GM12875 (cell line): ENCODE measurements around the gene PCGF3.

Source experiments
- H3K4me3 ChIP-seq: one replicate; pipeline ENCODE4 v1.5.1; 2011; ENCODE audit warnings: low read depth, low read length, control low read depth
- CTCF ChIP-seq: IDR thresholded peaks from 2 replicates; pipeline ENCODE4 v1.5.1; 2011; ENCODE audit warnings: low read depth, mild to moderate bottlenecking, control low read depth, inconsistent platforms, low read length, moderate library complexity, borderline replicate concordance; ENCODE audit not compliant: insufficient read depth

The PCGF3 gene

GRCh38 chr4:786074-786741 is 80.6 kb downstream of the PCGF3 start:
- H3K4me3 ChIP-seq = no peak overlapping the region
- no peak for TF ChIP-seq CTCF

- H3K4me3 ChIP-seq = no peak overlapping the region
- TF ChIP-seq CTCF = no peak
Measured at GRCh38 chr4:786861-787300, 81.2 kb downstream of the PCGF3 start.

- H3K4me3 ChIP-seq = no peak overlapping the region
- no peak for TF ChIP-seq CTCF
Measured at GRCh38 chr4:787561-787981, 81.9 kb downstream of the PCGF3 start.

DNA sequence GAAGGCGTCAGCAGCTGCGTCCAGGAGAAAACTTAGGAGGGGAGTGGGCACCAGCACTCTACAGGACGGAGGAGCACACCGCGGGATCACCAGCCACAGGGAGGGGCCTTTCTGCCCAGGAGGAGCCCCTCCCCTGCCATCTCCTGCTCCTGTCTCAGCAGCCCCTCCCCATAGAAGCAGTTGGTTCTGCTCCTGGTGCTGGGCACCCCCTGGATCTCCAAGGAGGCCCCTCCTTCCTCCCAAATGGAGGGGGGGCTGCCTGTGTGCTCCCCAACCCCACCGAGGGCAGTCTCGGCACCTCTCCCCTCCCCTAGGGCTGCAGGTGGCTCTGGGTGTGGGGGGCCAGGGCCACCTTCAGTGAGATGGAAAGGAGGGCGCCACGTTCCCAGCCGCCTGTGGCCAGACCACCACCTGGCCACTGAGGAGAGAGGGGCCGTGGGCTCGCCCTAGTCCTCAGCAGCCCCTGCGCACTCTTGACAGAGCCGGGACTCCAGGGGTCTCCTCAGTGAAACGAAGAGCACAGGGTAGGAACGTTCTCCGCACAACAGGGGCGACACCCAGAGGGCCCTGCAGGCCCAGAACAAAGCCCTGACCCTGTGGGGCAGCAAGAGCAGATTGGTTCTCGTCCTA is 82.5 kb downstream of the PCGF3 start:
- no peak for TF ChIP-seq CTCF
- H3K4me3 ChIP-seq = no peak overlapping the region

- no peak for TF ChIP-seq CTCF
- H3K4me3 ChIP-seq = no peak overlapping the region
Measured at GRCh38 chr4:788636-789297, 83.1 kb downstream of the PCGF3 start.

DNA sequence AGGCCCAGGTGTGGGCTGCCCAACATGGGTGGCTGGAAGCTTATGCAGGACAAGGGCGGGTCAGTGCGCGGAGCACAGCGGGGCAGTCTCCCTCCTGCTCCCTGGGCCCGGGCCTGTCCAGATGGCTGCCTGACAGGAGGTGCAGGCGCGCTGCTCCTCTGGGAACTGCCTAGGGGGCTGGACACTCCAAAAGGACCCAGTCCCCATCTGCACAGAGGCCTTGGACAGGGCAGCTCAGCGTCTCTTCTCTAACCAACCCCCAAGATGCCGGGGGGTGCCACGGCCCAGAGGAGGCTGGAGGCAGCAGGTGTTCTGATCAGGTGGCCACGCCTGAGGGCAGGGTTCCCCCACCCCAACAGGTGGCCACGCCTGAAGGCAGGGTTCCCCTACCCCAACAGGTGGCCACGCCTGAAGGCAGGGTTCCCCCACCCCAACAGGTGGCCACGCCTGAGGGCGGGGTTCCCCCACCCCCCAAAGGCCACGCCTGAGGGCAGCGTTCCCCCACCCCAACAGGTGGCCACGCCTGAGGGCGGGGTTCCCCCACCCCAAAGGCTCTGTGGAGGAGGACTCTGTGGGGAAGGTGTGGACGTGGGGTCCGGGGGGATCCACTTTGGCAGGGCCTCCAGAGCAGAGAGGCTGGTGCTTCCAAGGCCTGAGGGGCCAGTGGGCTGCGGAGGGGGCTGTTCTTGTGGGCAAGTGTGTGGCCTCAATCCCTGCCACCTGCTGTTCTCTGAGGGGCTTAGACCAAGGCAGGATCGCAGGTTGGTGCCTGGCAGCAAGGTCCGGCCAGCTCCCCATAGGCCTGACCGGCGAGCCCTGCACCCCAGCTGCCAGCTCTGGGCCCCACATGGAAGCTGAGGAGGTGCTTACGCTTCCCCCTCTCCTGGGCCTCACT is 84.2 kb downstream of the PCGF3 start:
- no peak overlapping the region for H3K4me3 ChIP-seq
- no peak for TF ChIP-seq CTCF
